Heart left ventricle (tissue), 13 donors: ENCODE data around the gene ABR.

ENCODE experiments used
- POLR2A ChIP-seq, 2 donors: fragments of 450-650 bp; IDR thresholded peaks; one replicate each; pipeline ENCODE4 v1.6.1; 2017; ENCODE audit warnings: antibody characterized with exemption in 2 of 2, mild to moderate bottlenecking in 2 of 2, moderate library complexity in 2 of 2
- TF ChIP-seq, protein P1 (sequence below), 12 donors: fragments of 200-600 bp; sonication (generic) in 4 of 12; IDR thresholded peaks; one replicate each; pipeline versions ENCODE4 v1.5.0 to v1.8.0; 2018 to 2022; ENCODE audit warnings: antibody characterized with exemption in 12 of 12, mild to moderate bottlenecking in 5 of 12
- donor health status: ischemic (EF 13 %, LVEDD 7.1; RV severe dilation, severe dysfunction).
- donor health status: DM: no; HTN: yes; CAD: no.
- donor health status: DM: no; HTN: no; CAD: no.
- donor health status: ischemic (EF 25% LVEDD 6.9; RV normal size, moderate dysfunction).
- donor health status: ischemic (EF 25% LVEDD 5.7; RV mildly dilated, moderate dysfunction).
- donor health status: ischemic (EF 35%, LVEDD 5.7; RV mildly dilated, moderate dysfunction).
- donor health status: nonischemic (EF 11% LVEDD 7.7; RV severe dilation, severe dysfunction).
- donor health status: DM: yes; HTN: yes; CAD: no.
- donor health status: PGD.
- donor health status: ischemic (EF 29% LVEDD 5.4; RV normal size, mild dysfunction).
- donor health status: nonischemic (EF 23%, LVEDD 6.1; RV moderate dilation, normal function).

DNA sequence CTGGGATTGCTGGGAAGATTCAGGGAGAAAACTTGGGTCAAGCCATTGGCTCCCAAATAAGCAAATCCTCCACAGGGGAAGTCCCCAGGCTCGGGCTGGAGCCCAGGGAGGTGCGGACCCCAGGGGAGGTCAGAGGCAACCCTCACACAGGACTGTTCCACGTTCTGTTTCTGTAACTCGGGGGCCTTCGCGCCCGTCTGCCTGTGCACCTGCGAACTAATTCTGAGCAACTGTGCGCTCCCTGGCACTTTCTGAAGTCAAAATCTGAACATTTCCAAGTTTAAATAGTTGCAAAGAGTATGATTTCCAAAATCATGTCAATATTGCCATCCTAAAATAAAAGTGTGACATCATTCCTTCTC, 166.1 kb downstream of the ABR start:
- TF ChIP-seq, protein P1, sequence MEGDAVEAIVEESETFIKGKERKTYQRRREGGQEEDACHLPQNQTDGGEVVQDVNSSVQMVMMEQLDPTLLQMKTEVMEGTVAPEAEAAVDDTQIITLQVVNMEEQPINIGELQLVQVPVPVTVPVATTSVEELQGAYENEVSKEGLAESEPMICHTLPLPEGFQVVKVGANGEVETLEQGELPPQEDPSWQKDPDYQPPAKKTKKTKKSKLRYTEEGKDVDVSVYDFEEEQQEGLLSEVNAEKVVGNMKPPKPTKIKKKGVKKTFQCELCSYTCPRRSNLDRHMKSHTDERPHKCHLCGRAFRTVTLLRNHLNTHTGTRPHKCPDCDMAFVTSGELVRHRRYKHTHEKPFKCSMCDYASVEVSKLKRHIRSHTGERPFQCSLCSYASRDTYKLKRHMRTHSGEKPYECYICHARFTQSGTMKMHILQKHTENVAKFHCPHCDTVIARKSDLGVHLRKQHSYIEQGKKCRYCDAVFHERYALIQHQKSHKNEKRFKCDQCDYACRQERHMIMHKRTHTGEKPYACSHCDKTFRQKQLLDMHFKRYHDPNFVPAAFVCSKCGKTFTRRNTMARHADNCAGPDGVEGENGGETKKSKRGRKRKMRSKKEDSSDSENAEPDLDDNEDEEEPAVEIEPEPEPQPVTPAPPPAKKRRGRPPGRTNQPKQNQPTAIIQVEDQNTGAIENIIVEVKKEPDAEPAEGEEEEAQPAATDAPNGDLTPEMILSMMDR (IDR thresholded peaks at IDR 0.05) = no peak
- TF ChIP-seq POLR2A (IDR thresholded peaks at IDR 0.05) = no peak
